Inflammatory macrophage treated with lipopolysaccharide for 1 hour (primary cell): Measurements from ENCODE around the gene HIKESHI.

Source experiments
- DNase-seq, 2 donors: peaks; one replicate each; pipeline ENCODE4 v3.0.0-alpha.2; 2020 to 2022

HIKESHI gene

GRCh38 chr11:86302092-86302793 lies at the start of gene HIKESHI:
Gene HIKESHI (plus strand): TSS chr11:86302240. CDS start chr11:86302449, 209 bp downstream.
- peak; percentile 95 to 98 for DNase-seq

- DNase-seq, result no peak
These were observed 46.1 kb upstream of the HIKESHI start for GRCh38 chr11:86255896-86256295.

GRCh38 chr11:86256608-86257007 lies 45.4 kb upstream of the HIKESHI start:
- DNase-seq, result no peak

- no peak for DNase-seq
These were observed 44.6 kb upstream of the HIKESHI start for GRCh38 chr11:86257446-86257845.

- DNase-seq, result no peak
These were observed 42.3 kb upstream of the HIKESHI start for GRCh38 chr11:86259730-86260129.

- no peak for DNase-seq
These were observed 40.7 kb upstream of the HIKESHI start for GRCh38 chr11:86261328-86261727.

GRCh38 chr11:86262387-86262786 lies 39.7 kb upstream of the HIKESHI start:
- no peak for DNase-seq

- no peak for DNase-seq
These were observed 37.4 kb upstream of the HIKESHI start for GRCh38 chr11:86264649-86265048.

GRCh38 chr11:86265194-86265593 lies 36.8 kb upstream of the HIKESHI start:
- no peak for DNase-seq

- no peak for DNase-seq
These were observed 32.4 kb upstream of the HIKESHI start for GRCh38 chr11:86269645-86270044.

- DNase-seq, result no peak
These were observed 27.5 kb upstream of the HIKESHI start for GRCh38 chr11:86274503-86274902.

GRCh38 chr11:86274999-86275398 lies 27.0 kb upstream of the HIKESHI start:
- DNase-seq, result no peak

GRCh38 chr11:86275493-86276370 lies 26.3 kb upstream of the HIKESHI start:
- no peak for DNase-seq

GRCh38 chr11:86277741-86278140 lies 24.3 kb upstream of the HIKESHI start:
- no peak for DNase-seq

GRCh38 chr11:86278226-86278625 lies 23.8 kb upstream of the HIKESHI start:
- DNase-seq, result no peak

GRCh38 chr11:86279747-86280146 lies 22.3 kb upstream of the HIKESHI start:
- peak; percentile 7 to 52 for DNase-seq

- no peak for DNase-seq
These were observed 14.6 kb upstream of the HIKESHI start for GRCh38 chr11:86287468-86287796.

GRCh38 chr11:86288776-86289507 lies 13.1 kb upstream of the HIKESHI start:
- DNase-seq, result no peak

GRCh38 chr11:86289508-86290280 lies 12.3 kb upstream of the HIKESHI start:
- DNase-seq, result peak in 1 of 2 donors; percentile 7

GRCh38 chr11:86291466-86292262 lies 10.4 kb upstream of the HIKESHI start:
- DNase-seq, result peak; percentile 27 to 76

GRCh38 chr11:86292912-86293616 lies 9.0 kb upstream of the HIKESHI start:
- DNase-seq, result no peak
